DMS114 treated with DMSO at 0.1 percent for 48 hours (cell line): ENCODE measurements around the gene CARMIL1.

Source experiments
- DNase-seq: peaks from one replicate; lab custom pipeline; 2025; ENCODE audit not compliant: unreplicated experiment; lab: John Stamatoyannopoulos, UW

Gene CARMIL1

GRCh38 chr6:25639653-25640052, 360.5 kb downstream of the CARMIL1 start:
- no peak for DNase-seq

GRCh38 chr6:25640446-25640845, 361.3 kb downstream of the CARMIL1 start:
- DNase-seq, result no peak

- DNase-seq, result no peak
Measured at GRCh38 chr6:25640891-25641290, 361.7 kb downstream of the CARMIL1 start.

- no peak for DNase-seq
Measured at GRCh38 chr6:25641377-25641776, 362.2 kb downstream of the CARMIL1 start.

GRCh38 chr6:25641940-25642666, 362.9 kb downstream of the CARMIL1 start:
- DNase-seq, result no peak

DNA sequence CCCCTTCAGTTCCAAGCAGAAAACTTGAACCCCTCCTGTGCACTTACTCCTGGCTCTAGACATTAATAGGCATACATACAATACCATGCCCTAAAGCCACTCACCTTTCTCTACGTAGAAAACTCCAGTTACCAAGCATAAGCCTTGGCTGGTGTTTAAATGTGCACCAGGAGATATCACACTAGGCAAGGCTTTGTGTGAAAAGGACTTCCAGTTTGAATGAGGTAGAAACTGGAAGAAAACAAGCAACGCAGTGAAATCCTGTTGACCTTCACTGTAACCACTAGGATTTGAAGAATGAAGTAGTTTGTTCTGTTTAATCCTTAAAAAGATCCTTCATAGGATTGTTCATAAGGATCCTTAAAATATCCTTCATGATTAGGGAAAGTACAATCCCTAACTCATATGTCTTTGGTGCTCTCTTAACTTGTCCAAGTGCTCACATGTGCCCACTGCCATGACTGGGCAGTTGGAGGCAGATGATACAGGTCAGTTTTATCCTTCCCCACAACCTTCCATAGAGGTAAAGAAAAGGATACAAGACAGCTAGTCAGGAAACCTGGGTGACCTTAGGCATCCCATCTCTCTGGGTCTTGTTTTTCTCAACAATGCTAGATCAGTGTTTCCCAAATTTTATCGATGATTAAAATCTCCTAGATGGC, 363.6 kb downstream of the CARMIL1 start:
- no peak for DNase-seq

DNA sequence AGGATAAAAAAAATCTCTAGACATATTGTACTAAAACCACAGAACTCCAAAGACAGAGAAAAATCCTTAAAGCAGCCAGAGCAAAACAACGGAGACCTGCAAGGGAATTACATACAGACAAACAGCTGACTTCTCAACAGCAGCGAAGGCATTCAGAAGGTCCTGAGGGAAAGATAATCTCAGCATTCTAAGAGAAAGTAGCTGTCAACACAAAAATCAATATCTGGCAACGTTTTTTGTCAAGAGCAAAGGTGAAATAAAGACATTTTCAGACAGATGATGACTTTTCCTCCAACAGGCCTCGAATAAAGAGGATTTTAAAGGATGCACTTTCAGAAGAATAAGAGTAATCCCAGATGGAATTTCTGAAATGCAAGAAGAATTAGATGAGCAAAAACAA, 366.7 kb downstream of the CARMIL1 start:
- no peak for DNase-seq

GRCh38 chr6:25649611-25650010, 370.4 kb downstream of the CARMIL1 start:
- no peak for DNase-seq

GRCh38 chr6:25652007-25652515, 372.9 kb downstream of the CARMIL1 start, which contains the start of gene SCGN:
TSS of gene SCGN (plus strand) at chr6:25652215. CDS start at chr6:25652404, 189 bp downstream.
- DNase-seq, result no peak

GRCh38 chr6:25655723-25656122, 376.5 kb downstream of the CARMIL1 start:
- no peak for DNase-seq

DNA sequence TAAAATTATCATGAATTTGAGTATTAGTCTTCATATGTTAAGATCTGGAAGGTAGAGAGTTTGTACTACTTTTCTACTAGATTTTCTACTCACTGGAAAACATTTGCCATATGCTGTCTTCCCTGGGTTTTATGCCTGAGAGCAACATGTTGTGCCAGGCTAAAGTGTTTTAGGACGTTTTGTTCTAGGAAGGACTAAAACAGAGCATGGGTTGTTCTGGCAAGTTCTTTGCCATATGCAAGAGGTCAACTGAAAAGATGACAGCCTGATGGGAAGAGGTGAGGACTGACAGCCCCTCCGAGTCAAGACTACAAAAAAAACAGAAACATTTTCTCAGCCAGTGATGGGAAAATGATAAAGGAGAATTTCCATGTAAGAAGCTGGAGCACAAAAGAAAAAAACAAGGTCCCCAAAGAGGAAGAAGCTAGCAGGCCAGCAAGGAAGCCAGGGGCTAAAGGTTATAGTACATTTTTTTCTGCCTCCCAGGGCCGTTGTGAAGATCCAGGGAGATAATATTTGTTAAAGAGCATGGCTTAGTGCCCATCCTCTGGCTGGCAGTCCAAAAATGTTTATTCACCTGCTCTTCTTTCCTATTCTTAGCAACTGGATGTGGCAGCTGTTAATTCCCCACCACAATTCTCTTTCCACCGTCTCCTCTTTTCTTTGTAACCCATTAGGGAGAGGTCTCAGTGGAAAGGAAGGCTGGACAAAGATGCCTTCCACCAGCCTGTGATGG, 380.6 kb downstream of the CARMIL1 start:
- DNase-seq, result no peak

DNA sequence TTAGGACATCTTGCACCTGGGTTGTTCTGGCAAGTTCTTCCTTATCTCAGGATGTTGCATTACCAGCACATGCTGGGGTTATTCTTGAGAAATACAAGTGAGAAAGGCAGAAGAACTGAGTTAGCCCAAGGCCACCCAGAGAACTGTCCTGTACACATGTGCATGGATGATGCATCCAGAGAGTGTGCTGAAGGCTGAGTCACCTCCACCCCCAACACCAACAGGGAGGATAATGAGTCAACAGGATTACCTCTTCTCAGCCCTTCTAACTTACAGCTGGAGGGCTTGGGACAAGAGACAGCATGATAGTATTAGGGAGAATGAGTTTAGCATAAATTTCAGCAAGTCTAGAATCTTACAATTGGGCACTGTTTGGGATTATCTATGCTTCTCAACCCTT, 381.3 kb downstream of the CARMIL1 start:
- no peak for DNase-seq

DNA sequence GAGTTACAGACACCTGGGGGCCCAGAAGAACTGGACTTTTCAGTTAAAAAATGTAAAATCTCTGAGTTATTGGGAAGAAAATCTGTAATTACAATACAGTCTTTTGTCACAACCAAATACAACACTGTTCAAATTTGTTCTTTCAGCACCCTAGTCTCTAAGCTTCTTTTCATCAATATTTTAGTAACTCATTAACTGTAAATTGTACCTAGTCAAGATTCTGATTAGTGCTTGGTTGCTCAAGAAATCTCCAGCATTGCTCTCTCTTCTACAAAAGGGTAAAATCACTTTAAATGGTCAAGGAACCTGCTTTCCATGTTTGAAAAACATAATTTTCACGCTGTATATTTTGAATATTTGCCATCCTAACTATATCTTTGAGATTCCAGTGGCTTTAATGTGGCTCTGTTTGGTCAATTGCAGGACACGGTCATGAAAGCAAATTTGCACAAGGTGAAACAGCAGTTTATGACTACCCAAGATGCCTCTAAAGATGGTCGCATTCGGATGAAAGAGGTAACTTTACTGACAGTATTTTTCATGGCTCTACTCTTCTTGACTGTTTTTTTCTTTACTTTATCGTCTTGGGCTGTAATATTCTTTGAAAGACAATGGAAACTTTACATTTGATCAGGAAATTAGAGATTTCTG, 382.1 kb downstream of the CARMIL1 start:
- no peak for DNase-seq

GRCh38 chr6:25665455-25665854, 386.3 kb downstream of the CARMIL1 start:
- no peak for DNase-seq

DNA sequence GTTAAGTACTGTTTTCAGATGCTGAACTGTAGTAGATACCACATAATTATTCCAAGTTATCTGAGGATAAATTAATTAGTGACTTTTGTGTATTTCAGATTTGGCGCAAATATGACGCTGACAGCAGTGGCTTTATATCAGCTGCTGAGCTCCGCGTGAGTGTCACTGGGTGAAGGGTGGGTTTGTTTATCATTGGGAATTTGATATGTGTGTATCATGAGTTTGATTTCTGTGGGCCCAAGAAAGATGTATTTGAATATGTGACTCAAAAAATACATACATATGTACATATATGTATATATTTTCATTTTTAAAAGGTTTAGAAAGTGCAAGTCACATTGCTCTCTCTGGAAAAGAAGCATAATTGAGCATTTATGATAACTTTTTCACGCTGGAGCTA, 390.2 kb downstream of the CARMIL1 start:
- DNase-seq, result no peak
